Epithelial cell of proximal tubule (primary cell): ENCODE results near the gene DOCK7. TPM values are rescaled to one million over a fixed set of nuclear protein-coding genes. Genes with fewer than 3 reads are reported as not detected.
"Not testable (repeated sequence)": the region's sequence is repeated elsewhere in the genome, so short reads cannot be mapped to it uniquely, and the experiment has no call there.

Source experiments
- DNase-seq: peaks from one replicate; pipeline ENCODE4 v3.0.0-alpha.2; 2011; ENCODE audit warnings: low read depth
- H3K4me3 ChIP-seq: 2 replicates; pipeline ENCODE4 v1.5.1; 2011; ENCODE audit warnings: low read depth, mild to moderate bottlenecking, low read length
- total RNA-seq: library from RNA; depleted of rRNA; stranded (reverse); fragments of >200 nt; gene quantifications from 2 replicates; pipeline ENCODE4 v1.2.3, GENCODE V29; 2015
- TF ChIP-seq, protein P1 (sequence below): conservative IDR thresholded peaks from 2 replicates; pipeline ENCODE4 v1.5.1; 2012; ENCODE audit warnings: low read depth, mild to moderate bottlenecking, low read length

Gene DOCK7
- total RNA-seq, 1 donor from 2014 or later = 72.9 TPM

DNA sequence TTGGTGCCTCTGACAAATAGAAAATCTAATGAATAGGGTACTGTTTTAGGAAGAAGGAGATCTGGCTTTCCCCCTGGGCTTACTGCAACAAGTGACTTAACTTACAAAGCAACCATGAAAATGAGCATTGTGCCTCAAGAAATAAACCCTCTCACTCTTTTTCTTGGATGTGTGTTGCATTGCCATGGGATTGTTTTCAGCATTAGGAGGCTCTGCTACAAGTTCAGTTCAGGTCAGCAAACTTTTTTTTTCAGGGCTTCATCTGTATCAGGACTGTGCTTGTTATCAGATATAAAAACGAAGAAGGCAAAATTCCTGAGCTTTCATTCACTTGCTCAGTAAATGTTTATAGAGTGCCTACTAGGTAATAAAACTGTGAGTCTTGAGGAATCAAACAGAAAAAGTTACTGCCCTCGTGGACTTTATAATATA lies 37.8 kb upstream of the DOCK7 start:
- TF ChIP-seq, protein P1, sequence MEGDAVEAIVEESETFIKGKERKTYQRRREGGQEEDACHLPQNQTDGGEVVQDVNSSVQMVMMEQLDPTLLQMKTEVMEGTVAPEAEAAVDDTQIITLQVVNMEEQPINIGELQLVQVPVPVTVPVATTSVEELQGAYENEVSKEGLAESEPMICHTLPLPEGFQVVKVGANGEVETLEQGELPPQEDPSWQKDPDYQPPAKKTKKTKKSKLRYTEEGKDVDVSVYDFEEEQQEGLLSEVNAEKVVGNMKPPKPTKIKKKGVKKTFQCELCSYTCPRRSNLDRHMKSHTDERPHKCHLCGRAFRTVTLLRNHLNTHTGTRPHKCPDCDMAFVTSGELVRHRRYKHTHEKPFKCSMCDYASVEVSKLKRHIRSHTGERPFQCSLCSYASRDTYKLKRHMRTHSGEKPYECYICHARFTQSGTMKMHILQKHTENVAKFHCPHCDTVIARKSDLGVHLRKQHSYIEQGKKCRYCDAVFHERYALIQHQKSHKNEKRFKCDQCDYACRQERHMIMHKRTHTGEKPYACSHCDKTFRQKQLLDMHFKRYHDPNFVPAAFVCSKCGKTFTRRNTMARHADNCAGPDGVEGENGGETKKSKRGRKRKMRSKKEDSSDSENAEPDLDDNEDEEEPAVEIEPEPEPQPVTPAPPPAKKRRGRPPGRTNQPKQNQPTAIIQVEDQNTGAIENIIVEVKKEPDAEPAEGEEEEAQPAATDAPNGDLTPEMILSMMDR = no peak
- no peak for DNase-seq
- H3K4me3 ChIP-seq = no peak overlapping the region

DNA sequence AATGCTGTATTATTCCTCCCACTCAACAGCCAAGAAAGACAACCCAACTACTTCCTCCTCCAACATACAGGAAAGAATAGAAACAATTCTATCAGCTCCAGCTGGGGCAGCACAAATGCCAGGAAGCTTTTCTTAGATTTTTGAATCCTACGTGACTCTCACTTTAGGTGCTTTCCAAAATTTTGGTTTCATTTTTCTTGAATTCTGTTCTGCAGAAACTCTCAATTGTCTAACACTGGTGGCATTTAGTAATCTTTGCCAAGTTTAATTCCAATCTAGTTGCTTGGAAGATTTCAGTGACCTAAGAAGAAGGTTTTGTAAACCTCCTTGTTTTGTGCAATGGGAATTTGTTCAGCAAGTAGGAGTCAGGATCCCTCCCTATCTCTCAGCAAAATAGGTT lies 37.1 kb upstream of the DOCK7 start:
- no peak overlapping the region for H3K4me3 ChIP-seq
- DNase-seq = no peak
- TF ChIP-seq, protein P1 = no peak

DNA sequence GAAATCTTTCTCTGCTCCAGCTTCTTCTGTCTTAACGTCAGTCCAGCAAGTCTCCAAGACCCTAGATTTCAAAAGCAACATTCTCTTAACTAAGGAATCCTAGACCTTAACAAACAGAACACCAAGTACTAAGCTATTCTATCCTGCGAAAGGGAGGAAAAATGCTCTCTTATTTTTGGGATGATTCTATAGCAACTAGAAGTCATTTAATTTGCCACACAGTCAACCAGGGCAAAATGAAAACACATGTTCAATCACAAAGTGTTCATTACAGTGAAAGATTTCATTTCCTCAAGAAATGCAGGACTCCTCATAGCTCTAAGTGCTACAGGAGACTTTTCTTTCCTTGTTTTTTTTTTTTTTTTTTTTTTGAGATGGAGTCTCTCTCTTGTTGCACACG lies 36.2 kb upstream of the DOCK7 start:
- TF ChIP-seq, protein P1 = no peak

DNA sequence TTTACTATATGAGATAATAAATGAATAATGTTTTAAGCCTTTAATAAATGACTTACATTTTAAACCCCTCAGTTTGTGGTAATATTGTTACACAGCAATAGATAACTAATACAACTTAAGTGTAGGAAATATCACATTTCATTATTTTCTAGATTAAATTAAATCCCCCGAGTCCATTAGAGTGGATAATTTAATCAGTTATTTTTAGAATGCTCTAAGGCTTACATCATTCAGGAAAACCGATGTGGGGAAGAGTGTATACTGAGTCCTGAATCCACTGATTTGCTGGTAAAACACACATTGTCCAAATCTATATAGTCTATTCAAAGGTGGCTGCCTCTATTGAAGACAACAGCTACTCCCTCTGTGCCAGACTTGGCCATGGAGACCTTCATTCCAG lies 35.7 kb upstream of the DOCK7 start:
- TF ChIP-seq, protein P1 = no peak
- H3K4me3 ChIP-seq = no peak overlapping the region

More for the DNA sequence above, 36.2 kb upstream of the DOCK7 start:
- DNase-seq = no peak
- H3K4me3 ChIP-seq = no peak overlapping the region

DNA sequence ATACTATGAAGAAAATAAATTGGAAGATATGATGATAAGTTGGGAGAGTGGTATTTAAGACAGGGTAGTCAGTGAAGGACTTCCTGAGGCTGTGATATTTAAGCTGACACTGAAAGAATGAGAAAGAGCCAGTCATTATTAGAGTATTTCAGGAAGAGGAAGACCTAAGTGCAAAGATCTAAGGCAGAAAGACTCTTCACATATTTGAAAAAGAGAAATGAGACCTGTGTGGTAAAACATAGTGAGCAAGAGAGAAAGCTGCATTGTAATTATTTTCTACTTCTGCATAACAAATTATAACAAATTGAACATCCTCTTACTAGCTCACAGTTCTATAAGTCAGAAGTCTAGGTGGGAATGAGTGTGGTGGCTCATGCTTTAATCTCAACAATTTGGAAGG lies 34.6 kb upstream of the DOCK7 start:
- no peak for DNase-seq
- H3K4me3 ChIP-seq = no peak overlapping the region
- TF ChIP-seq, protein P1 = no peak

More for the DNA sequence above, 35.7 kb upstream of the DOCK7 start:
- no peak for DNase-seq

DNA sequence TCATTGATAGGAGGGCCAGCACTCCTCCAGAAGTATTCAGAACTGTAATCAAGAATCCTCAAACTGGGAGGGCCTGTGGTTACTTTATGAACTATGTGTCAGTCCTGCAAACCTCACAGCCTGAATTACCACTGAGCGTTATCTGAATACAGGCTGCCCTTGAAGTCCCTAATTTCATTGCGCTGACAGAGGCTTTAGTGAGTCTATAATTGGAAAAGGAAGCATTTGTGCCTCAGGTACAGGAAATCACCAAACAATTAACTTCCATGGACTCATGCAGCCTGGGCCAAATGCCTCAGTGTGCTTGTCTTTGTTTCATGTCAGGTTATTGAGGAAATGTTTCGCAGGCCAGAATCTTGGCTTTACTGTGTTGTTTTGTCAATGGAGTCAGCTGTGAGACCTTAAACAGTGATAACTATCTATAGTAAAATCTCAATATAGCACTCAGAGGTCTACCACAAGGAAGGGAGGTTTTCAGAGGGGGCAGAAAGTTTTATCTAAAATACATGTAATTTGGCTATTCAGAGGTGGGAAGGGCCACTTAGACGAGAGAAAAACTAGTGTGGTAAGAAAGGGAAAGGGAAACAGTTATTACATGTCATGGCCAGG lies 32.9 kb upstream of the DOCK7 start:
- no peak for DNase-seq

DNA sequence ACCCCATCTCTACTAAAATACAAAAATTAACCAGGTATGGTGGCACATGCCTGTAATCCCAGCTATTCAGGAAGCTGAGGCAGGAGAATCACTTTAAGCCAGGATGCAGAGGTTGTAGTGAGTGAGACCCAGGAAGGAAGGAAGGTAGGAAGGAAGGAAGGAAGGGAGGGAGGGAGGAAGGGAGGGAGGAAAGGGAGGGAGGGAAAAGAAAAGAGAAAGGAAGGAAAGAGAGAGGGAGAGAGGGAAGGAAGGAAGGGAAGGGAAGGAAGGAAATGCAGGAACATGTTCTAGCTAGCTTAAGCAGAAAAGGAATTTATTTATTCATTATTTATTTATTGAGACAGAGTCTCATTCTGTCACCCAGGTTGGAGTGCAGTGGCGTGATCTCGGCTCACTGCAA lies 30.2 kb upstream of the DOCK7 start:
- not testable (repeated sequence) for DNase-seq, H3K4me3 ChIP-seq

More for the DNA sequence above, 32.9 kb upstream of the DOCK7 start:
- no peak overlapping the region for H3K4me3 ChIP-seq
- TF ChIP-seq, protein P1 = no peak

DNA sequence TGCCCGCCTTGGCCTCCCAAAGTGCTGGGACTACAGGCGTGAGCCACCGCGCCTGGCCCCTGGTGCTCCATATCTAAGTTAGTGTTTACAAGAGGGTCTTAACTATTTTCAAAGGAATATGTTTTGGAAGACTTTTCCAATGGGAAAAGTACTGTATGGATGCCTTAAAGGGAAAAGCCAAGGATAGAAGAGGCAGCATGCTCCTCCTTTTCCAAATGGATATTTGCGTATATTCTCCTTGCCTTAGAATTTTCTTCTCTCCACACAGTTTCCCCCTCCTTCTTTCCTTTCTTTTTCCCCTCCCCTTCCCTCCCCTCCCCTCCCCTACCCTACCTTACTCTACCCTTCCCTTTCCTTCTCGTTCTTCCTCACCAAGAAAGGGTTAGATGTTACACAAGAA lies 29.3 kb upstream of the DOCK7 start:
- TF ChIP-seq, protein P1 = no peak
- no peak overlapping the region for H3K4me3 ChIP-seq
- DNase-seq = no peak
